ENCODE data around the gene RAB36.

RAB36 gene

GRCh38 chr22:23161574-23161973 is 16.3 kb downstream of the RAB36 start:
- no peaks in the 10 kb centered on the region for H4K20me1 ChIP-seq (ENCODE audit: control insufficient read depth, insufficient read depth, low read depth, low read length)
- H3F3A ChIP-seq (ENCODE audit: control insufficient read depth, insufficient read depth), result no peaks in the 10 kb centered on the region
- H3K79me2 ChIP-seq (ENCODE audit: control insufficient read depth, low read length), result no peaks in the 10 kb centered on the region
- H3K4me2 ChIP-seq (ENCODE audit: low read length), result no peak overlapping the region
- no peaks in the 10 kb centered on the region for H3K36me3 ChIP-seq (ENCODE audit: control insufficient read depth, low read length)
- no peak overlapping the region for H3K27ac ChIP-seq (ENCODE audit: low read depth, low read length)
- H3K9me3 ChIP-seq (ENCODE audit: control insufficient read depth, insufficient read depth, low read length), result no peaks in the 10 kb centered on the region
- no peaks in the 10 kb centered on the region for H3K27me3 ChIP-seq (ENCODE audit: control insufficient read depth, low read length)
- H3K4me3 ChIP-seq (ENCODE audit: low read length), result no peak overlapping the region
- H3K4me1 ChIP-seq (ENCODE audit: control insufficient read depth, low read length), result no peaks in the 10 kb centered on the region
- TF ChIP-seq EZH2phosphoT487 (IDR thresholded peaks at IDR 0.05; ENCODE audit: borderline replicate concordance, low read length) (no peak), CTCF (IDR thresholded peaks at IDR 0.05; ENCODE audit: low read depth, low read length, poor library complexity, severe bottlenecking) (no peak)
- H3K9me2 ChIP-seq (replicated peaks; ENCODE audit: control insufficient read depth, low read length), result no peaks in the 10 kb centered on the region

- Histone ChIP-seq H3K36me3 (ENCODE audit: control insufficient read depth, low read length) (no peaks in the 10 kb centered on the region), H4K20me1 (ENCODE audit: control insufficient read depth, insufficient read depth, low read depth, low read length) (no peaks in the 10 kb centered on the region), H3K9me3 (ENCODE audit: control insufficient read depth, insufficient read depth, low read length) (no peaks in the 10 kb centered on the region), H3K27ac (ENCODE audit: low read depth, low read length) (no peak overlapping the region), H3K27me3 (ENCODE audit: control insufficient read depth, low read length) (no peaks in the 10 kb centered on the region), H3K4me2 (ENCODE audit: low read length) (no peak overlapping the region), H3K9me2 (replicated peaks; ENCODE audit: control insufficient read depth, low read length) (no peaks in the 10 kb centered on the region), H3K79me2 (ENCODE audit: control insufficient read depth, low read length) (no peaks in the 10 kb centered on the region), H3K4me3 (ENCODE audit: low read length) (no peak overlapping the region), H3K4me1 (ENCODE audit: control insufficient read depth, low read length) (no peaks in the 10 kb centered on the region), H3F3A (ENCODE audit: control insufficient read depth, insufficient read depth) (no peaks in the 10 kb centered on the region)
- TF ChIP-seq EZH2phosphoT487 (IDR thresholded peaks at IDR 0.05; ENCODE audit: borderline replicate concordance, low read length) (no peak), CTCF (IDR thresholded peaks at IDR 0.05; ENCODE audit: low read depth, low read length, poor library complexity, severe bottlenecking) (no peak)
These were observed 18.4 kb downstream of the RAB36 start for GRCh38 chr22:23163665-23164064.

GRCh38 chr22:23164091-23164490 is 18.8 kb downstream of the RAB36 start:
- Histone ChIP-seq H3K36me3 (ENCODE audit: control insufficient read depth, low read length) (no peaks in the 10 kb centered on the region), H3K27me3 (ENCODE audit: control insufficient read depth, low read length) (no peaks in the 10 kb centered on the region), H3K4me2 (ENCODE audit: low read length) (no peak overlapping the region), H3K27ac (ENCODE audit: low read depth, low read length) (no peak overlapping the region), H3F3A (ENCODE audit: control insufficient read depth, insufficient read depth) (no peaks in the 10 kb centered on the region), H3K9me3 (ENCODE audit: control insufficient read depth, insufficient read depth, low read length) (no peaks in the 10 kb centered on the region), H3K79me2 (ENCODE audit: control insufficient read depth, low read length) (no peaks in the 10 kb centered on the region), H4K20me1 (ENCODE audit: control insufficient read depth, insufficient read depth, low read depth, low read length) (no peaks in the 10 kb centered on the region), H3K4me1 (ENCODE audit: control insufficient read depth, low read length) (no peaks in the 10 kb centered on the region), H3K9me2 (replicated peaks; ENCODE audit: control insufficient read depth, low read length) (no peaks in the 10 kb centered on the region), H3K4me3 (ENCODE audit: low read length) (no peak overlapping the region)
- no peak for TF ChIP-seq CTCF (IDR thresholded peaks at IDR 0.05; ENCODE audit: low read depth, low read length, poor library complexity, severe bottlenecking)
- no peak for TF ChIP-seq EZH2phosphoT487 (IDR thresholded peaks at IDR 0.05; ENCODE audit: borderline replicate concordance, low read length)
